Measurements from ENCODE around the gene SSR4. TPM values are rescaled to one million over a fixed set of nuclear protein-coding genes. Genes with fewer than 3 reads are reported as not detected.

SSR4 gene
- total and polyA plus RNA-seq, 10 of the 15 experiments (the other 5 are each of a cell fraction or from before 2014, with no cell fraction given), result 151 to 521 (median 310) TPM

DNA sequence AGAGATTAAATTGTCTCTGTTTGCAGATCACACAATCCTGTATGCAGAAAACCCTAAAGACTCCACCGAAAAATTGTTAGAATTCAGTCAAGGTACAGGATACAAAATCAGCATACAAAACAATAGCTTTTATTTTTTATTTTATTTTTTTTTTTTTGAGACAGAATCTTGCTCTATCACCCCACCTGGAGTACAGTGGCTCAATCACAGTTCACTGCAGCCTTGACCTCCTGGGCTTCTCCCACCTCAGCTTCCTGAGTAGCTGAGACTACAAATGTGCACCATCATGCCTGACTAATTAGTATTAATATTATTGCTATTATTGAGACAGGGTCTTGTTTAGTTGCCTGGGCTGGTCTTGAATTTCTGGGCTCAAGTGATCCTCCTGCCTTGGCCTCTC lies 39.3 kb upstream of the SSR4 start (continued):
- TF ChIP-seq JUND (IDR thresholded peaks at IDR 0.05; ENCODE audit: low read depth, low read length) (no peak), HDAC2 (IDR thresholded peaks at IDR 0.05) (no peak), SUPT20H (IDR thresholded peaks at IDR 0.05; ENCODE audit: borderline replicate concordance, control insufficient read depth, low read depth, low read length) (no peak)
- TF ChIP-seq, protein P1, sequence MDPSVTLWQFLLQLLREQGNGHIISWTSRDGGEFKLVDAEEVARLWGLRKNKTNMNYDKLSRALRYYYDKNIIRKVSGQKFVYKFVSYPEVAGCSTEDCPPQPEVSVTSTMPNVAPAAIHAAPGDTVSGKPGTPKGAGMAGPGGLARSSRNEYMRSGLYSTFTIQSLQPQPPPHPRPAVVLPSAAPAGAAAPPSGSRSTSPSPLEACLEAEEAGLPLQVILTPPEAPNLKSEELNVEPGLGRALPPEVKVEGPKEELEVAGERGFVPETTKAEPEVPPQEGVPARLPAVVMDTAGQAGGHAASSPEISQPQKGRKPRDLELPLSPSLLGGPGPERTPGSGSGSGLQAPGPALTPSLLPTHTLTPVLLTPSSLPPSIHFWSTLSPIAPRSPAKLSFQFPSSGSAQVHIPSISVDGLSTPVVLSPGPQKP (IDR thresholded peaks at IDR 0.05; ENCODE audit: low read depth, low read length), result no peak

DNA sequence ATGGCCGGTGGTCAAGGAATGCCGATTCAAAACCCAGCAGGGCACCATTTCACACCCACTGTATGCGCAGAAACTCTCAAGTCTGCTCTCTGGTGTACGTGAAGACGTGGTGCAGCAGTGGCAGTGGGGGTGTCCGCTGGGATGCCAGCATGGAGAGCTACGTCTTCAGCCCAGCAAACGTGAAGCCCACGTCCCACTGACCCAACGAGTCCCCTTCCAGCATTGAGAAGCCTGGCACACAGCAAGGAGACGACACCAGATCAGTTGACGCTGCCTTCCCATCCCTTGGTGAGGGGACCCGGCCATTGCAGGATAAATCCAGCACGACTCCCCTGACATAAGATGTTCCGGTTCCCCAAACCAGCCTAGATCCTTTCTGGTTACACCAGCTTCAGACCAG lies 32.6 kb upstream of the SSR4 start:
- Histone ChIP-seq H3K79me2 (ENCODE audit: control insufficient read depth, insufficient read depth, low read length) (no peaks in the 10 kb centered on the region), H3K27ac (ENCODE audit: control insufficient read depth, insufficient read depth) (no peak overlapping the region), H3K36me3 (ENCODE audit: control insufficient read depth in 2 of 2, insufficient read depth in 2 of 2, low read length in 1 of 2) (no peaks in the 10 kb centered on the region), H3K4me2 (ENCODE audit: control insufficient read depth, insufficient read depth) (no peak overlapping the region), H3K4me1 (ENCODE audit: control insufficient read depth, insufficient read depth, low read length) (no peaks in the 10 kb centered on the region), H4K20me1 (ENCODE audit: control insufficient read depth, insufficient read depth) (no peaks in the 10 kb centered on the region), H2AFZ (ENCODE audit: control insufficient read depth, low read depth, low read length) (no peak overlapping the region), H3K9me3 (replicated peaks; ENCODE audit: control insufficient read depth, insufficient read depth, low read length) (no peaks in the 10 kb centered on the region), H3K9ac (ENCODE audit: control insufficient read depth, insufficient read depth, low read length) (no peak overlapping the region), H3K27me3 (replicated peaks in 1 of 2; ENCODE audit: control insufficient read depth in 2 of 2, insufficient read depth in 2 of 2, low read length in 1 of 2) (no peaks in the 10 kb centered on the region), H3K4me3 (no peak overlapping the region)
- FAIRE-seq, result no peak
- 42% methylated on average over 15 of the region's 15 CpGs for WGBS (ENCODE audit: insufficient coverage, insufficient replicate concordance, low lambda C conversion rate, missing lambda C conversion rate)
- SMC1A ChIA-PET (ENCODE audit: uncharacterized antibody, unreplicated experiment), result no interaction called here
- CTCF ChIA-PET, result interaction anchor here (1.1 to 1.8 kb wide), 2 partner anchors 163 to 190 kb away, joined by 4 read pairs; no protein-coding TSS in a partner anchor
- in situ Hi-C loops (cut with MboI) (loop anchor here (5.0 kb wide), 1 partner anchor 200 kb away; no protein-coding TSS in a partner anchor), intact Hi-C loops (cut with micrococcal nuclease; ENCODE audit: unreplicated experiment) (loop anchor here (5.0 kb wide), 1 partner anchor 290 kb away; no protein-coding TSS in a partner anchor)
- ATAC-seq, result no peak
- BruUV-seq (replicated peaks), result no TSS peak
- no peak for TF ChIP-seq CREM (IDR thresholded peaks at IDR 0.05; ENCODE audit: low read depth)
- TF ChIP-seq SIX5 (IDR thresholded peaks at IDR 0.05; ENCODE audit: low read depth, low read length, severe bottlenecking), result no peak
- RAD21 ChIA-PET (ENCODE audit: unreplicated experiment), result interaction anchor here (1.6 kb wide), 1 partner anchor 74 kb away, joined by 3 read pairs; the partner anchor contains the start of gene SLC6A8
- no peak for DNase-seq (ENCODE audit: low read depth, low spot score)
- POLR2A ChIA-PET, result no interaction called here

All from GM12878 (cell line).